KMS-11 (cell line): ENCODE measurements around the gene SYT1.

Experiments
- H2AFZ ChIP-seq: fragments of 200-600 bp; sonication (generic); 2 replicates; pipeline ENCODE4 v1.6.1; 2016; ENCODE audit warnings: antibody characterized with exemption, mixed run types, low read depth
- H3K27ac ChIP-seq: fragments of 200-600 bp; sonication (generic); 2 replicates; pipeline ENCODE4 v1.6.1; 2016; ENCODE audit warnings: mild to moderate bottlenecking, mixed run types
- H3K27me3 ChIP-seq: fragments of 200-600 bp; sonication (generic); 2 replicates; pipeline ENCODE4 v1.6.1; 2017; ENCODE audit warnings: mild to moderate bottlenecking, low read depth, mixed run types, moderate library complexity; ENCODE audit not compliant: insufficient read depth
- H3K36me3 ChIP-seq: fragments of 200-600 bp; sonication (generic); 2 replicates; pipeline ENCODE4 v1.6.1; 2017; ENCODE audit warnings: mild to moderate bottlenecking, mixed run types; ENCODE audit not compliant: insufficient read depth
- H3K4me1 ChIP-seq: fragments of 200-600 bp; sonication (generic); 2 replicates; pipeline ENCODE4 v1.6.1; 2016; ENCODE audit warnings: mild to moderate bottlenecking, low read depth, mixed run types; ENCODE audit not compliant: poor library complexity, severe bottlenecking
- H3K4me2 ChIP-seq: fragments of 200-600 bp; sonication (generic); 2 replicates; pipeline ENCODE4 v1.7.0; 2016; ENCODE audit warnings: mild to moderate bottlenecking, mixed run types
- H3K4me3 ChIP-seq: fragments of 200-600 bp; sonication (generic); IDR thresholded peaks from 2 replicates; pipeline ENCODE4 v1.6.1; 2017; ENCODE audit warnings: low read depth, low read length, mixed read lengths; ENCODE audit not compliant: insufficient read depth
- H3K79me2 ChIP-seq: fragments of 200-600 bp; sonication (generic); 2 replicates; pipeline ENCODE4 v1.6.1; 2016; ENCODE audit warnings: low read depth, mixed run types; ENCODE audit not compliant: insufficient read depth
- H3K9ac ChIP-seq: fragments of 200-600 bp; sonication (generic); 2 replicates; pipeline ENCODE4 v1.6.1; 2016; ENCODE audit warnings: mild to moderate bottlenecking, mixed run types
- H4K20me1 ChIP-seq: fragments of 200-600 bp; sonication (generic); 2 replicates; pipeline ENCODE4 v1.6.1; 2016; ENCODE audit warnings: mild to moderate bottlenecking, mixed run types; ENCODE audit not compliant: insufficient read depth
- TF ChIP-seq, protein P1 (sequence below): fragments of 200-600 bp; sonication (generic); conservative IDR thresholded peaks from 2 replicates; pipeline ENCODE4 v1.6.1; 2017; ENCODE audit warnings: low read depth, mild to moderate bottlenecking, antibody characterized with exemption, low read length, moderate library complexity, mixed read lengths

Gene SYT1

DNA sequence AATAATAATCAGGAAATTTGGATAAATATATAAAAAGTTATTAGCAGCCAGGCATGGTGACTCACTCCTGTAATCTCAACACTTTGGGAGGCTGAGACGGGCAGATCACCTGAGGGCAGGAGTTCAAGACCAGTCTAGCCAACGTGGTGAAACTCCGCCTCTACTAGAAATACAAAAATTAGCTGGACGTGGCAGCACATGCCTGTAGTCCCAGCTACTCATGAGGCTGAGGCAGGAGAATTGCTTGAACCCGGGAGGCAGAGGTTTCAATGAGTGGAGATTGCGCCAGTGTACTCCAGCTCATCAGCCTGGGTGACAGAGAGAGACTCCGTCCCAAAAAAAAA, 64.5 kb downstream of the SYT1 start:
- no peaks in the 10 kb centered on the region for H3K36me3 ChIP-seq

DNA sequence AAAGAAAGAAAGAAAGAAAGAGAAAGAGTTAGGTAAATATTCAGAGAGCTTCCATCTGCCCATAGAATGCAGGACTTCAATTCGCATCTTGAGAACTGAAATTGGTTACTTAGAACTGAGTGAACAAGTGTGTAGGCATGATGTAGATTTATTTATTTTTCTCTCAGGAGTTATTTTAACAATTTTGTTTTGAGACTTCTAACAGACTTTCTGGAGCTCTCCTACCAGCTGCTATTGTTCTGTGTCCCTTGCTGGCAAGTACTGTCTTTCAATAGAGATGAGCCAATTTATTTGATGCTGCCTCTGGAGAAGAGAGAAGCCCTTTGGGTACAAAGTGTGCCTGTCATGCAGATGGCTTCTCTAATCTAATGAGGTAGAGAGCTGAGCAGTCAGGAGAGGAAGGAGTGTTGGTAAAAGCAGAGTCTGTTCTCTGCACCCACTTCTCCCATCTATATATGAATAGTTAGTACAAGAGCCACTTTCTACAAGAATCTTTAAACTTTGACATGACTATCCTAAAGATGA, 67.0 kb downstream of the SYT1 start:
- H3K79me2 ChIP-seq: no peaks in the 10 kb centered on the region
- no peak overlapping the region for H3K9ac ChIP-seq
- H4K20me1 ChIP-seq: no peaks in the 10 kb centered on the region
- no peak overlapping the region for H3K27ac ChIP-seq
- no peak overlapping the region for H2AFZ ChIP-seq
- H3K4me2 ChIP-seq: no peak overlapping the region
- H3K27me3 ChIP-seq: no peaks in the 10 kb centered on the region
- H3K36me3 ChIP-seq: no peaks in the 10 kb centered on the region
- H3K4me3 ChIP-seq: no peak overlapping the region
- no peaks in the 10 kb centered on the region for H3K4me1 ChIP-seq
- TF ChIP-seq, protein P1, sequence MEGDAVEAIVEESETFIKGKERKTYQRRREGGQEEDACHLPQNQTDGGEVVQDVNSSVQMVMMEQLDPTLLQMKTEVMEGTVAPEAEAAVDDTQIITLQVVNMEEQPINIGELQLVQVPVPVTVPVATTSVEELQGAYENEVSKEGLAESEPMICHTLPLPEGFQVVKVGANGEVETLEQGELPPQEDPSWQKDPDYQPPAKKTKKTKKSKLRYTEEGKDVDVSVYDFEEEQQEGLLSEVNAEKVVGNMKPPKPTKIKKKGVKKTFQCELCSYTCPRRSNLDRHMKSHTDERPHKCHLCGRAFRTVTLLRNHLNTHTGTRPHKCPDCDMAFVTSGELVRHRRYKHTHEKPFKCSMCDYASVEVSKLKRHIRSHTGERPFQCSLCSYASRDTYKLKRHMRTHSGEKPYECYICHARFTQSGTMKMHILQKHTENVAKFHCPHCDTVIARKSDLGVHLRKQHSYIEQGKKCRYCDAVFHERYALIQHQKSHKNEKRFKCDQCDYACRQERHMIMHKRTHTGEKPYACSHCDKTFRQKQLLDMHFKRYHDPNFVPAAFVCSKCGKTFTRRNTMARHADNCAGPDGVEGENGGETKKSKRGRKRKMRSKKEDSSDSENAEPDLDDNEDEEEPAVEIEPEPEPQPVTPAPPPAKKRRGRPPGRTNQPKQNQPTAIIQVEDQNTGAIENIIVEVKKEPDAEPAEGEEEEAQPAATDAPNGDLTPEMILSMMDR: no peak

More for the DNA sequence above, 64.5 kb downstream of the SYT1 start:
- H3K27me3 ChIP-seq: no peaks in the 10 kb centered on the region
- H4K20me1 ChIP-seq: no peaks in the 10 kb centered on the region
- H3K4me2 ChIP-seq: no peak overlapping the region
- TF ChIP-seq, protein P1: no peak
- no peak overlapping the region for H2AFZ ChIP-seq
- H3K4me3 ChIP-seq: no peak overlapping the region
- no peak overlapping the region for H3K9ac ChIP-seq
- no peaks in the 10 kb centered on the region for H3K79me2 ChIP-seq
- H3K4me1 ChIP-seq: no peaks in the 10 kb centered on the region
- no peak overlapping the region for H3K27ac ChIP-seq

DNA sequence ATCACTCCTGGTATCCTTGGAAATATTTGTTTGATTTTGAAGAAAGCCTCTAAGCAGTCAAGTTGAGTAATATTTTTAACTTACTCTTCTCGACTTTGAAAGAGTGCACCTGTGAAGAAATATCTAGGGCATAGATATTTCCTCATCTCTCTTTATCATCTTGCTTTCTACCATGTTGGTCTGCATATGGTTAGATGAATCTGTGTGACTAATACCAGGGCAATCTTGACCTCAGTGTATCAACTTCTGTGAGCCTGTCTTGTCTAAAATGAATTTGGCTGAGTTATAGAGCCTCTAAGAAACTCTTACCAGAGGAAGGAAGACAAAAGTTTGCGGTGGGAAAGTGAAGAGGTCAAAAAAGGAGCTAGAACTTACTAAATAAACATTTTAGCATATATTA, 68.4 kb downstream of the SYT1 start:
- Histone ChIP-seq H3K4me3 (no peak overlapping the region), H3K27ac (no peak overlapping the region), H2AFZ (no peak overlapping the region)

DNA sequence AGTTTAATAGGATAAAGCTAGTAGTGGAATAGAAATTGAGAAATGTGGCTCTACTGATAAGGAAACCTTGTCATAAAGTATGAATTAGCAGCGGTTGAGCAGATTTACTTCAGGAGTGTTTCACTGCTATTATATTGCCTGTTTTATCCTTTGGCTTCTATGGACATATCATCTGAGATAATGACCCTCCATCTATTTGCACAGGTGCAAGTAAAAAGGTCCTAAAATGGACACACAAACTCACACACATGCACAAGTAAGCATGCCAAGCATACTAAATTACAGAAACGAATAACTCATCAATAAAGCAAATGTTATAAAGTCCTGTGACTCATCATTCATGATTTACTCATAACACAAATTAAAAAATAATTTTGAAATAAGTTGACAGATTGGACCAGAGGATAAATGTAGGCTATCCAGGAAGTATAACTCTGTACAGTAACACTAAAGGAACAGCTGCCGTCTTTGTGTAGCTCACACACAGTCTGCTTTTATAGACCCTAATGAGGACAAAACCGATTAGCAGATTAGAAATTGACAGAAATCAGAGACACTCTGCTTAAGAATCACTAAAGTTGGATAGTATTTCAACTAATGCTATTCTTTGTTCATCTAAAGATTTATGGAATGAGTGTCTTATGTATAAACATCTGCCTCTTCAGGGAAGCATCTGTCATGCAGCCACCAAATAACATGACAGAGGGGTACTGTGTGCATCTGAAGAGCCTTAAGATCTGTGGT, 73.9 kb downstream of the SYT1 start:
- TF ChIP-seq, protein P1: no peak

More for the DNA sequence above, 68.4 kb downstream of the SYT1 start:
- Histone ChIP-seq H4K20me1 (no peaks in the 10 kb centered on the region), H3K36me3 (no peaks in the 10 kb centered on the region), H3K9ac (no peak overlapping the region), H3K4me2 (no peak overlapping the region), H3K27me3 (no peaks in the 10 kb centered on the region), H3K4me1 (no peaks in the 10 kb centered on the region), H3K79me2 (no peaks in the 10 kb centered on the region)
- TF ChIP-seq, protein P1: no peak

More for the DNA sequence above, 73.9 kb downstream of the SYT1 start:
- no peaks in the 10 kb centered on the region for H4K20me1 ChIP-seq
- no peaks in the 10 kb centered on the region for H3K36me3 ChIP-seq
- no peaks in the 10 kb centered on the region for H3K27me3 ChIP-seq
- H2AFZ ChIP-seq: no peak overlapping the region
- H3K27ac ChIP-seq: no peak overlapping the region
- no peak overlapping the region for H3K9ac ChIP-seq
- no peaks in the 10 kb centered on the region for H3K79me2 ChIP-seq
- H3K4me1 ChIP-seq: no peaks in the 10 kb centered on the region
- no peak overlapping the region for H3K4me3 ChIP-seq
- no peak overlapping the region for H3K4me2 ChIP-seq
